ENCODE results near the gene PRAMEF9. TPM values are rescaled to one million over a fixed set of nuclear protein-coding genes. Genes with fewer than 3 reads are reported as not detected.
"Not testable (repeated sequence)": the region's sequence is repeated elsewhere in the genome, so short reads cannot be mapped to it uniquely, and the experiment has no call there.

Gene PRAMEF9
- total RNA-seq (2014; rRNA removed; shearing (Covaris generic); ENCODE audit: low replicate concordance), result not detected in 2 replicates

DNA sequence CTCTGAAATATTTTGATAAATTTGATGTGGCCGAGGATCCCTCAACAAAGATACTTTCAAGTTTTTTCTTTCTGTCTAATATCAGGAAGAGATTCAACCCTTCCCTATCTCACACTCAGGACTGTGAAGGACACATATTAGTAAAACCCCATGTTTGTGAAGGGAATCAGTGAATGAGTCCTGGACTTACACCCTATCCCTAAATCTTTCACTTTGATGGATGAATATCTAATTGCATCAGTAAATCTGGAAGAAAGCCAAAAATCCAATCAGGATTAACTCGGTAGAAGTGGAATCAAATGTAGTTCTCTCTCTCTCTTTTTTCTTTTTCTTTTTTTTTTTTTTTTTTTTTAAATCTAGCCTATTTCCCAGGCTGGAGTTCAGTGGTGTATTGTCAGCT lies at the start of gene PRAMEF9:
PRAMEF9 (plus strand) TSS at position 301 of the 400 bp plus-strand sequence. CDS start 3,433 bp downstream, outside the sequence.
- in situ Hi-C loops (cut with HindIII; ENCODE audit: low pct_unique_long_range_greater_than_20kb, low sequenced_read_pairs); DNase-seq (ENCODE audit: low read depth): not testable (repeated sequence)

- in situ Hi-C loops (cut with HindIII; ENCODE audit: low pct_unique_long_range_greater_than_20kb, low sequenced_read_pairs); DNase-seq (ENCODE audit: low read depth): not testable (repeated sequence)
Observed at GRCh38 chr1:13155909-13156308, 15.7 kb upstream of the PRAMEF9 start, which contains the start of gene PRAMEF26. PRAMEF26 (minus strand) TSS chr1:13156009; CDS start chr1:13153095, 2,914 bp downstream.

DNA sequence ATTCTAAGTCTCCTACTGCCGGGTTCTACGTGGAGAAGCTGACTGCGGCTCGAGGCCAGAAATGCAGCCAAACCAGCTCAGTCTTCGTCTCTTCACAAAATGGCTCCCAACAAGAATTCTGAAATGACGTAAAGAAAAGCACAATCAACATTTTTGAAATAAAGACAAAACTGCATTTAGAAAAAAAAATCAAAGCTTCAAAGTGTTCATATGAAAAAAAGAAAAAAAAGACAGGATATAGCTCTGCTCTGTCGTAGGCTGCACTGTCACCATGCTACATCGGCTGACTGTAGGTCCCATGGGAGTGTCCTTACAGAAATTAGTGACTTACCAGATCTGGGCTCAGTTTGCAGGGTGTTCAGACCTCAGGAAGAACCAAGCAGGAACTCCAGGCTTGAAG lies 6.1 kb upstream of the PRAMEF9 start, which contains the start of gene HNRNPCL4:
HNRNPCL4 (minus strand) TSS at position 101 of the 400 bp plus-strand sequence. CDS start 164 bp downstream, outside the sequence.
- in situ Hi-C loops (cut with HindIII; ENCODE audit: low pct_unique_long_range_greater_than_20kb, low sequenced_read_pairs); DNase-seq (ENCODE audit: low read depth): not testable (repeated sequence)

DNA sequence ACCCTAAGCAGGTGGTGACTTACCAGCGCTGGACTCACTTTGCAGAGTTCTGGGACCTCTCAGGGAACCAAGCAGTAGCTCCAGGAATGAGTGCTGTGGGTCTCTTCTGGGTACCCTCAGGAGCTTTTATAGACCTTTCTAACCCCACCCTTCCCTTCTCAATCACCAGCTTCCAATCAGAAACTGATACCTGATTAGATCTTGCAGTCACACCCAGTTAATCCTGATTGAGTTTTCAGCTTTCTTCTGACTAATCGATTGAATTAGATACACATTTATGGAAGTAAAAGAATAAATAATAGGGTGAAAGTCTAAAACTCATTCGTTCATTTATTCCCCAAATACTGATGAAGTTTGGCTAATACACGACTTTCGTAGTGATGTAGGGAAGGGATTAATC lies 29.7 kb downstream of the PRAMEF9 start, which contains the start of gene PRAMEF13:
PRAMEF13 (minus strand) TSS at position 101 of the 400 bp plus-strand sequence. CDS start 1,820 bp downstream, outside the sequence.
- DNase-seq (ENCODE audit: low read depth), result not testable (repeated sequence)

DNA sequence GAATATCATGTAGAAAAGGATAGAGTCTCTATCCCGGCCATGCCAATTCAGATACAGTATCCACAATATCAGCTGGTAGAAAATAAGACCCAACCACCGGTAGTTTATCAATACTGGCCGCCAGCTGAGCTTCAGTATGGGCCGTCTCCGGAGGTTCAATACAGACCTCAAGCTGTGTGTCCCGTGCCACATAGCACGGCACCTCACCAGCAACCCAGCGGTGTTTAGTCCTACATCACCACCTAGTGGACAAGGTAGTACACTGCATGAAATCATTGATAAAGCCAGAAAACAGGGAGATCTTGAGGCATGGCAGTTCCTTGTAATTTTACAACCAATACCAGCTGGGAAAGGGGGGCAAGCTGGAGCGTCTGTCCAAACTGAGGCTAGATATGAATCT lies 37.1 kb downstream of the PRAMEF9 start:
- in situ Hi-C loops (cut with HindIII; ENCODE audit: low pct_unique_long_range_greater_than_20kb, low sequenced_read_pairs); DNase-seq (ENCODE audit: low read depth): not testable (repeated sequence)

More for the DNA sequence above, 29.7 kb downstream of the PRAMEF9 start, which contains the start of gene PRAMEF13:
- in situ Hi-C loops (cut with HindIII; ENCODE audit: low pct_unique_long_range_greater_than_20kb, low sequenced_read_pairs), result not testable (repeated sequence)

DNA sequence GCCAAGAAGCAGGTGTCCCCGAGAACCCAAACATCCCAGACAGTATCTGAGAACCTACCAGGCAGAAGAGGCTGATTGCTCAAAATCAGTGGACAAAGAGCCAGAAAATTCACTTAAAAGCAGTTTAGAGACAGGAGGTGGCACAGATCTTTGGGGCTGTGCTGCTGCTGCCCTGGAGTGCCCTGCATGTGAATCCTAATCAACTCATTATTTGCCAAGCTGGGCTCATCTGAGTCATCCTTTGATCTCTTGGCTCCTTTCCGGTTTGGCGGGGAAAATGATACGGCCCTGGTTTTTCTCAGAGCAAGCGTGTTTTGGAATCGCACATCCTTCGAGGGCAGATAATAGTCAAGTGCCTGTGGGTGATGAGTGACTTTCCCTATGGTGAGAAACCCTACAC lies 45.0 kb downstream of the PRAMEF9 start:
- DNase-seq (ENCODE audit: low read depth); in situ Hi-C loops (cut with HindIII; ENCODE audit: low pct_unique_long_range_greater_than_20kb, low sequenced_read_pairs): not testable (repeated sequence)

DNA sequence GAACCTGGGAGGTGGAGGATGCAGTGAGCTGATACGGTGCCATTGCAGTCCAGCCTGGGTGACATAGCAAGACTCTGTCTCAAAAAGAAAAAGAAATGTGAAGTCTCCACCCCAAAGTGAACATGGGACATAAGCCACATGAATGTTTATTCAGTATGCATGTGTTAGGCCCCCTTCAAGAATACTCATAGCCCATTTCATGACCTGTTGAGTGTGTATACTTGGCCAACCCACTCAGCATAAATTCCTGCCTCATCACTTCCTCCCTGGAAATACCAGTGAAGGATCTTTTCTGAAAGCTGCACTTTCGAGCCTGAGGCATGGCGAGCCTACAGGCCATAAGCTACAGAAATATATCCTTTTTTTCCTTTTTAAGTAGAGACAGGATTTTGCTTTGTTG lies 47.6 kb downstream of the PRAMEF9 start:
- in situ Hi-C loops (cut with HindIII; ENCODE audit: low pct_unique_long_range_greater_than_20kb, low sequenced_read_pairs); DNase-seq (ENCODE audit: low read depth): not testable (repeated sequence)

- in situ Hi-C loops (cut with HindIII; ENCODE audit: low pct_unique_long_range_greater_than_20kb, low sequenced_read_pairs), result not testable (repeated sequence)
Observed at GRCh38 chr1:13222788-13223187, 51.1 kb downstream of the PRAMEF9 start.

GRCh38 chr1:13224480-13225060 lies 52.9 kb downstream of the PRAMEF9 start:
- in situ Hi-C loops (cut with HindIII; ENCODE audit: low pct_unique_long_range_greater_than_20kb, low sequenced_read_pairs), result no loop called here
- DNase-seq (ENCODE audit: low read depth), result no peak

More at GRCh38 chr1:13222788-13223187, 51.1 kb downstream of the PRAMEF9 start:
- DNase-seq (ENCODE audit: low read depth), result not testable (repeated sequence)

DNA sequence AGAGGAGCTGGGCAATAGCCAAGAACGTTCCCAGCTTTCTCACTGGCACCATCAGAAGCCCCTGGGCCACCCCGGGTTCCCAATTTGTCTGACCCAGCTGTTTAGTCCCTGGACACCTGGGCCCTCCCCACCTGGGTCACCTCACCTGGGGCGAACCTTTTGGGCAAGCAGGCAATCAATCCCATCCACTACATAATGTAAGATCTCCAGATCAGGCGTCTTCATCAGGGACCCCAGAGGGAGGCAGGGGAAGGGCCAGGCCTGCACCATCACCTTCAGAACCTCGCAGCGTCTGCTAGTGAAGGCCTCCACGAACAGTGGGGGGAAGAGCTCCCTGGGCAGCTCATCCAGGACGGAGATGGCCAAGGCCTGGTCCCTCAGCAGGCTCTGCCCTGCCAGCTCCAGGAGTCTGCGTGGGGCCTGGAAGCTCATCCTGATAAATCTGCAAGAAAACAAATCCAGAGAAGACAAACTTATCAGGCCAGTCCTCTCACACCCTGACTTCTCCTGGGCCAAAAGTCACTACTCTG lies 54.1 kb downstream of the PRAMEF9 start, which contains the start of gene PRAMEF18:
PRAMEF18 (minus strand) TSS at position 480 of the 530 bp plus-strand sequence; CDS start at position 432, 48 bp downstream.
- in situ Hi-C loops (cut with HindIII; ENCODE audit: low pct_unique_long_range_greater_than_20kb, low sequenced_read_pairs), result not testable (repeated sequence)

GRCh38 chr1:13227271-13228055 lies 55.8 kb downstream of the PRAMEF9 start:
- DNase-seq (ENCODE audit: low read depth); in situ Hi-C loops (cut with HindIII; ENCODE audit: low pct_unique_long_range_greater_than_20kb, low sequenced_read_pairs): not testable (repeated sequence)

More for the DNA sequence above, 54.1 kb downstream of the PRAMEF9 start, which contains the start of gene PRAMEF18:
- not testable (repeated sequence) for DNase-seq (ENCODE audit: low read depth)

DNA sequence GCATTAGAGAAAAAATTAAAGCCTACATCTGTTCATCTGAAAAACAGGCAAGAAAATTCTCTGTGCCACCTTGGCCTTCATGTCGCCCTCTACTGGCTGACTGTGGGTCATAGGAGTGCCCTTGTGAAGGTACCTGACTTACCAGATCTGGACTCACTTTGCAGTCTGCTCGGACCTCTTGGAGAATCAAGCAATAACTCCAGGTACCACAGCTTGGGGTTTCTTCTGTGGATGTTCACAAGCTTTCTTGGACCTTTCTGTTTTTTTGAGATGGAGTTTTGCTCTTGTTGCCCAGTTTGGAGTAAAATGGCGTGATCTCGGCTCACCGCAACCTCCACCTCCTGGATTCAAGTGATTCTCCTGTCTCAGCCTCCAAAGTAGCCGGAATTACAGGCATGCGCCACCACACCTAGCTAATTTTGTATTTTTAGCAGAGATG lies 56.7 kb downstream of the PRAMEF9 start:
- in situ Hi-C loops (cut with HindIII; ENCODE audit: low pct_unique_long_range_greater_than_20kb, low sequenced_read_pairs), result no loop called here
- DNase-seq (ENCODE audit: low read depth), result no peak

Other genes starting within 250 kb of the PRAMEF9 start
- not detected in 2 replicates for gene PRAMEF6, start 224.3 kb upstream of the PRAMEF9 start, total RNA-seq (2014; rRNA removed; shearing (Covaris generic); ENCODE audit: low replicate concordance)
- not detected in 2 replicates for gene PRAMEF27, start 115.3 kb upstream of the PRAMEF9 start, total RNA-seq (2014; rRNA removed; shearing (Covaris generic); ENCODE audit: low replicate concordance)
- not detected in 2 replicates for gene HNRNPCL3, start 111.1 kb upstream of the PRAMEF9 start, total RNA-seq (2014; rRNA removed; shearing (Covaris generic); ENCODE audit: low replicate concordance)
- gene PRAMEF25, start 101.1 kb upstream of the PRAMEF9 start, total RNA-seq (2014; rRNA removed; shearing (Covaris generic); ENCODE audit: low replicate concordance), result not detected in 2 replicates
- gene HNRNPCL2, start 55.0 kb upstream of the PRAMEF9 start, total RNA-seq (2014; rRNA removed; shearing (Covaris generic); ENCODE audit: low replicate concordance), result not detected in 2 replicates
- not detected in 2 replicates for gene PRAMEF26, start 15.8 kb upstream of the PRAMEF9 start, total RNA-seq (2014; rRNA removed; shearing (Covaris generic); ENCODE audit: low replicate concordance)
- gene HNRNPCL4, start 6.2 kb upstream of the PRAMEF9 start, total RNA-seq (2014; rRNA removed; shearing (Covaris generic); ENCODE audit: low replicate concordance), result not detected in 2 replicates
- not detected in 2 replicates for gene PRAMEF13, start 29.6 kb downstream of the PRAMEF9 start, total RNA-seq (2014; rRNA removed; shearing (Covaris generic); ENCODE audit: low replicate concordance)
- not detected in 2 replicates for gene PRAMEF18, start 54.3 kb downstream of the PRAMEF9 start, total RNA-seq (2014; rRNA removed; shearing (Covaris generic); ENCODE audit: low replicate concordance)
- gene PRAMEF5, start 82.3 kb downstream of the PRAMEF9 start, total RNA-seq (2014; rRNA removed; shearing (Covaris generic); ENCODE audit: low replicate concordance), result not detected in 2 replicates
- not detected in 2 replicates for gene PRAMEF8, start 113.3 kb downstream of the PRAMEF9 start, total RNA-seq (2014; rRNA removed; shearing (Covaris generic); ENCODE audit: low replicate concordance)
- not detected in 2 replicates for gene PRAMEF33, start 131.7 kb downstream of the PRAMEF9 start, total RNA-seq (2014; rRNA removed; shearing (Covaris generic); ENCODE audit: low replicate concordance)
- not detected in 2 replicates for gene PRAMEF15, start 143.7 kb downstream of the PRAMEF9 start, total RNA-seq (2014; rRNA removed; shearing (Covaris generic); ENCODE audit: low replicate concordance)
- gene PRAMEF14, start 175.3 kb downstream of the PRAMEF9 start, total RNA-seq (2014; rRNA removed; shearing (Covaris generic); ENCODE audit: low replicate concordance), result not detected in 2 replicates
- gene PRAMEF19, start 200.1 kb downstream of the PRAMEF9 start, total RNA-seq (2014; rRNA removed; shearing (Covaris generic); ENCODE audit: low replicate concordance), result not detected in 2 replicates
- not detected in 2 replicates for gene PRAMEF17, start 217.8 kb downstream of the PRAMEF9 start, total RNA-seq (2014; rRNA removed; shearing (Covaris generic); ENCODE audit: low replicate concordance)
- not detected in 2 replicates for gene PRAMEF20, start 238.6 kb downstream of the PRAMEF9 start, total RNA-seq (2014; rRNA removed; shearing (Covaris generic); ENCODE audit: low replicate concordance)